ENCODE data around the gene KRTAP12-1. TPM values are rescaled to one million over a fixed set of nuclear protein-coding genes. Genes with fewer than 3 reads are reported as not detected.
"Not testable (repeated sequence)": the region's sequence is repeated elsewhere in the genome, so short reads cannot be mapped to it uniquely, and the experiment has no call there.

KRTAP12-1 gene
- polyA plus RNA-seq, 3 donors = not detected

- no peak for DNase-seq (ENCODE audit: extremely low read depth in 1 of 11, low read depth in 9 of 11, low spot score in 4 of 11)
Observed at GRCh38 chr21:44684483-44684882, 2.5 kb upstream of the KRTAP12-1 start.

DNA sequence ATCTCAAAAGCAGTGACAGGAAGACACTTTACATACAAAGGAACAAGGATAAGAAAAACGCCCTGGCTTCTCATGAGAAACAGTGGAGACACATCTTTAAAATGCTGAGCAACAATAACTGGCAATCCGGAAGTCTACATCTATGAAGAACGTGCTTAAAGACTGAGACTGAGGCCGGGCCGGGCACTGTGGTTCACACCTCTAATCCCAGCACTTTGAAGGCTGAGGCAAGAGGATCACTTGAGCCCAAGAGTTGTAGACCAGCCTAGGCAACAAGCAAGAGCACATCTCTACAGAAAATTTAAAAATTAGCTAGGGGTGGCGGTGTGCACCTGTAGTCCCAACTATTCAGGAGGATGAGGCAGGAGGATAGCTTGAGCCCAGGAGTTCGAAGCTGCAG is 2.1 kb upstream of the KRTAP12-1 start:
- no peak for DNase-seq (ENCODE audit: extremely low read depth in 1 of 11, low read depth in 9 of 11, low spot score in 4 of 11)

DNA sequence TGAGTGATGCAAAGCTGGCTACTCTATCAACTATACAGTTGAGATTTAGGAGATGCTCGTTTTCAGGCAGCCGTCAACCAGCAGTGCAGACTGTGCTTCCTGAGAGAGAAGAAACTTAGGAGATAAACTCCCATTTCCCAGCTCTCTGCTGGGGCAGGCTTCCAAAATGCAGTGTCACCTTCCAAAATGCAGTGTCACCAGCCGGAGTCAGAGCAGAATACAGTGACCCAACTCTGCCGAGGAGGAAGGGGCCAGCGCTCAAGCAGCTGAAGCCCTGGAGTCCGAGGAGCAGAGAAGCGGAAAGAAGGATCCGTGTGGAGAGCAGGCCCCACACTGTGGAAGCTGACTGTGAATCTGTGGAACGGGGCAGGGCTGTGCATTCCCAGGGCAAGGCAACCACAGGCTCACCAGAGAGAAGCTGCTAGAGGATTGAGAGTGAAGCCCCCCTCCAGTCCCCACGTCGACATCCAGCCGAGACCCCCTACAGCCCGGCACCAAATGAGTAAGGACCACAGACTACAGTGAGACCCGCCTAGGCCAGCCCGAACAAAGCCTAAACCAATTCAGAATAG is 703 bp upstream of the KRTAP12-1 start:
- DNase-seq (ENCODE audit: extremely low read depth in 1 of 11, low read depth in 9 of 11, low spot score in 4 of 11) = no peak

- no peak for DNase-seq (ENCODE audit: extremely low read depth in 1 of 11, low read depth in 9 of 11, low spot score in 4 of 11)
Observed at GRCh38 chr21:44681152-44681551, 811 bp downstream of the KRTAP12-1 start.

DNA sequence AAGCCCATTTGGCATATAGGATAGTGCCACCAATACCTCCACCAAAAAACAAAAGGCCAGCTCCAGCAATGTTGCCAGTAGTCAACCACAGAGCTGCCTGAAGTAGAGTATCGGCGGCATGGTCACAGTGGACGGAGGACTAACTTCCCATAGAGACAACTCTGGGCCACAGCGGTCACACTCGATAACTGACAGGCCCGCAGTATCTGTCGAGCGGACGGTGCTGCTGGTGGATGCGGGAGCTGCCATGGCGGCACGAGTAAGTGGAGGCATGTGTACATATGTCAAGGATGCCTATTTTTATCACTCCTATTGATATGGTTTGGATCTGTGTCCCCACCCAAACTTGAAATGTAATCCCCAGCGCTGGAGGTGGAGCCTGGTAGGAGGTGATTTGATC is 4.1 kb downstream of the KRTAP12-1 start:
- no peak for DNase-seq (ENCODE audit: extremely low read depth in 1 of 11, low read depth in 9 of 11, low spot score in 4 of 11)

- no peak for DNase-seq (ENCODE audit: extremely low read depth in 1 of 11, low read depth in 9 of 11, low spot score in 4 of 11)
Observed at GRCh38 chr21:44671911-44672310, 10.1 kb downstream of the KRTAP12-1 start.

DNA sequence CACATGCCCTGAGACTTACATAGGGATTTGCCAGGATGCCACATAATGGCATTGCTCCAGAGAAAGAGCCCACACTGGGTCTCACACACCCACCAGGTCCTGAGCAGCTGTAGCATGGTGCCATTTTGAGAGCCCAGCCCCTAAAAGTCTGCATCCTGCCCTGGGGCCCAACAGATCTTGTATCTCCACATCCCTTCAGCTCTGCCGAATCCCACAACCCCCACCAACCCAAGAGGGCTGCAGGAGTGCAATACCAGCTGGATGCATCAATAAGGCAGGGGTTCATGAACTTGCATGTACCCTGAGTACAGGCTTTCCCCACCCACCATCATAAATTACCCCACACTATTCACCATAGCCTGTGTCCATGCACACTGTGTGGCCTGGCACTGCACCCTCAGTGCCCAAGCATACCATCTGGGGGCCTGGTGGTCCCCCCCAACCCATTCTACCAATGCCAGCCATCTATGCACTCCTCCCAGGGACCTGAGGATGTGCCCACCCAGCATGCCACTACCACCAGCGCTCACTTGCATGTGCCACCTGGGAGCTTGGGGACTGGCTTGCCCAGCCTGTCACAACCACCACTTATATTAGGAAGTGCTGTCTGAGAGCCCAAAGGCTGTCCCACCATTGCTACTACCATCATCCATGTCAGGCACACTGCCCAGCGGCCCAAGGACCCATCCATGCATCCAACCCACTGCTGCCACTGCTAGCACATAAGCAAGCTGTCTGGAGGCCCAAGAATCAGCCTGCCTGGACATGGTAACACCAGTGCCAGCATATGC is 11.1 kb downstream of the KRTAP12-1 start:
- DNase-seq (ENCODE audit: extremely low read depth in 1 of 11, low read depth in 9 of 11, low spot score in 4 of 11) = no peak

DNA sequence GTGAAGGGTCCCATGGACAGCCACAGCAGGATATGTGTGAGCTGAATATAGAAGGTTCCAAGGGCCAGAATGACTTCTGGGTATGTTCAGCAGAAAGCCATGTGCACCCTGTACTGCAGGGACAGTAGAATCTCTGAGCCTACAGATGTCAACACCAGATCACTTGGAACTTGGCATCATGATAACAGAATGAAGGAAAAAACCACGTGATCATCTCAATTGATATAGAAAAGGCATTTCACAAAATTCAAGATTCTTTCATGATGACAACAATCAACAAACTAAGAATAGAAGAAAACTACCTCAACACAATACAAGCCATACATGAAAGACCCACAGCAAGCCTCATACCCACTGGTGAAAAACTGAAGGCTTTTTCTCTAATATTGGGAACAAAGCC is 14.4 kb downstream of the KRTAP12-1 start:
- DNase-seq (ENCODE audit: extremely low read depth in 1 of 11, low read depth in 9 of 11, low spot score in 4 of 11) = no peak

DNA sequence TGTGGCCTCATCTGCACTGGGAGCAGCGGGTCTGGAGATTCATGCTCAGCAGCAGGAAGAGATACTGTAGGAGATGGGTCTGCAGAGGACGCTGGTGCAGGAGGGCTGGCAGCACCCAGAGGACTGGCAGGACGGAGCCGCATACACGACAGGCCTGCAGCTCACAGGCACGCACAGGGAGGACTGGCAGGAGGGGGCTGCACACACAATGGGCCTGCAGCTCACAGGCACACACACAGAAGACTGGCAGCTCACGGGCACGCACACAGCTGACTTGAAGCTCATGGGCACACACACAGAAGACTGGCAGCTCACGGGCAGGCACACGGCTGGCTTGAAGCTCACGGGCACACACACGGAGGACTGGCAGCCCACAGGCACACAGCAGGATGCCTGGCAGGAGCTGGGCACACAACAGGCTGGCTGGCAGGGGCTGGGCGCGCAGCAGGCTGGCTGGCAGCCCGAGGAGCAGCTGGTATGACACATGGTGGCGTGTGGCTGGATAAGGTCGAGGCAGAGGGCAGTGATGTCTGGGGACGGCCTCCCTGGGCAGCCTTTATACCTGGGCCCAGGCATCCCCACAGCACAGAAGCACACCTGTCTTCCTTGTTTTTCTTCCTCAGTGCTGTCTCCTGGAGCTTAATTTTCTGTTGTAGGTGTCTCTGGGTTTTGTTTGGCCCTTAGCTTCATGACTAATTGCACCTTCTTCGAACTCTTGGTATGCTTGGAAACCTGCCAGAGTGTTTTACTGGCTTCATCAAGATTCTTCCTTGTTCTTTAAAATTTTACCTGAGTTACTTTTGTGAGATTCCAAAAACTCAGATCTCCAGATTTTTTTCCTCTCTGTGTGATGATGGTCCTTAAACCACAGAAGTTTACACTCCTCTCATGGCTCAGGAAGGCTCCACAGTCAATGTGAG is 15.3 kb downstream of the KRTAP12-1 start, which contains the start of gene KRTAP12-2:
Gene KRTAP12-2, minus strand, starts transcription at position 527 of the 920 bp plus-strand sequence. Its CDS starts 41 bp downstream, at position 486.
- DNase-seq (ENCODE audit: extremely low read depth in 1 of 11, low read depth in 9 of 11, low spot score in 4 of 11) = no peak

DNA sequence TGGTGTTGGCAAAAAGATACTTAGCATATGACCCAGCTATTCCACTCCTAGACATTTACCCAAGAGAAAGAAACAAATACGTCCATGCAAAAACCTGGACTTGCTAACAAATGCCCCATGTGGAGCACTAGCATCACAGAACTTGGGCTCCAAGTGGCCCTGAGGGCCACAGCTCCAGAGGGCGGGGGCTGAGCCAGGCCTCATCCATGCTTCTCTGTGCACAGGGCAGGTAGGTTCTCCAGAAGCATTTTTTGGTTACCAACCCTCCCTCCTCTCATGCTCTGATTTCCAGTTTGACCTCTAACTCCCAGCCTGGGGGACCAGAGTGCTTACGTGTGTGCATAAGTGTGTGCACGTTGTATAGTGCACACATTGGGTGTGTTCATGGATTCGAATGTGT is 17.3 kb downstream of the KRTAP12-1 start:
- no peak for DNase-seq (ENCODE audit: extremely low read depth in 1 of 11, low read depth in 9 of 11, low spot score in 4 of 11)

- not testable (repeated sequence) for DNase-seq (ENCODE audit: extremely low read depth in 1 of 11, low read depth in 9 of 11, low spot score in 4 of 11)
Observed at GRCh38 chr21:44661567-44661966, 20.4 kb downstream of the KRTAP12-1 start.

- no peak for DNase-seq (ENCODE audit: extremely low read depth in 1 of 11, low read depth in 9 of 11, low spot score in 4 of 11)
Observed at GRCh38 chr21:44658913-44659595, 22.9 kb downstream of the KRTAP12-1 start.

GRCh38 chr21:44658541-44658910 is 23.4 kb downstream of the KRTAP12-1 start:
- DNase-seq (ENCODE audit: extremely low read depth in 1 of 11, low read depth in 9 of 11, low spot score in 4 of 11) = no peak

DNA sequence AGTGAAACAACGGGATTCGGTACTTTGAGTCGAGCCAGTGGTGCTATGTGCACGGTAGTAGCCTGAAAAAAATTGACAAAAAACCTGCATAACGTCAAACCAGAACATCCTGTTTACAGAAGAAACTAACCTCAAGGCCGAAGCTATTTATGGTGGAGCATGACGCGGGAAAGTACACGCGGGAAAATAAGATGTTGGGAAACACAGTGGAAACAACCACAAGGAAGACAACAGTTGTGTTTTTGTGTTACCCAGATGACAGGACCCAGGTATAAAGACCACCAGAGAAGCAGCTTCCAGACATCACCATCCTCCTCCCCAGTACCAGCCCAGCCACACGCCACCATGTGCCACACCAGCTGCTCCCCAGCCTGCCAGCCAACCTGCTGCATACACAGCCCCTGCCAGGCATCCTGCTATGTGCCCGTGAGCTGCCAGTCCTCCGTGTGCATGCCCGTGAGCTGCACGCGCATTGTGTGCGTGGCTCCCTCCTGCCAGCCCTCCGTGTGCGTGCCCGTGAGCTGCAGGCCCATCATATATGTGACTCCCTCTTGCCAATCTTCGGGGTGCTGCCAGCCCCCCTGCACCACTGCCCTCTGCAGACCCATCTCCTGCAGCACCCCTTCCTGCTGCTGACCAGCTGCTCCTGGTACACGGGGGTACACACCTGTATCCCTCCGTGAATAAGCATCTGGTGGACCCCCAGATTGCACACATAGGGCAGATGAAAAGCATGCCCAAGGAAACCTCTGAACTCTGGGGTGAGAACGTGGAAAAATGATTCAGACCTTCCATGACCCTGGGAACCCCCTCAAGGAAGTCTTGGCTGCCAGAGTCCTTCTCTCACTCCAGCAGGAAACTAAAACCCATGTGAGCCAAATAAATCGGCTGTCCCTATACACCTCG is 24.1 kb downstream of the KRTAP12-1 start, which contains the start of gene KRTAP12-3:
Gene KRTAP12-3, plus strand, starts transcription at position 298 of the 906 bp plus-strand sequence. Its CDS starts 48 bp downstream, at position 346.
- no peak for DNase-seq (ENCODE audit: extremely low read depth in 1 of 11, low read depth in 9 of 11, low spot score in 4 of 11)

GRCh38 chr21:44656868-44657267 is 25.1 kb downstream of the KRTAP12-1 start:
- DNase-seq (ENCODE audit: extremely low read depth in 1 of 11, low read depth in 9 of 11, low spot score in 4 of 11) = no peak

GRCh38 chr21:44654576-44655175 is 27.3 kb downstream of the KRTAP12-1 start, which contains the start of gene KRTAP12-4:
Gene KRTAP12-4, minus strand, starts transcription at chr21:44654659. Its CDS starts 45 bp downstream, at chr21:44654614.
- DNase-seq (ENCODE audit: extremely low read depth in 1 of 11, low read depth in 9 of 11, low spot score in 4 of 11) = no peak
